Measurements from ENCODE around the gene PROCA1. TPM values are rescaled to one million over a fixed set of nuclear protein-coding genes. Genes with fewer than 3 reads are reported as not detected.

The PROCA1 gene
- total and polyA plus RNA-seq, 9 of the 15 experiments (the other 6 are each of a cell fraction or from before 2014, with no cell fraction given): 0.78 to 16.2 (median 5.6) TPM

DNA sequence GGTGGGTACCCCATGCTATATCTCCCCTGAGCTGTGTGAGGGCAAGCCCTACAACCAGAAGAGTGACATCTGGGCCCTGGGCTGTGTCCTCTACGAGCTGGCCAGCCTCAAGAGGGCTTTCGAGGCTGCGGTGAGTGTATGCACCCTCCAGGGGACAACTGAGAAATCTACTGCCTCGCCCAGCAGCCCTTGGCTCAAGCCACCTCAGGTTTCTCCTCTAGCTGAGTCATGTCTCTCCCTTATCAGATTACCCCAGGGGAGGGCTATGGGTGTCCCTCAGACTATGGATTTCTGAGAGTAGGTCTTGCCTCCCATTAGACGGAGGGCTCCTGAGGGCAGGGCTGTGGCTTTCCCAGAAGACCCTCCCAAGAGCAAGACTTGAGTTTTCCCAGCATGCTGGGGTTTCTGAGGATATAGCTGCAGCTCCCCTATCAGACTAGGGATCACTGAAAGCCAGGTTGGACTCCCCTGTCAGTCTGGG, 23.6 kb upstream of the PROCA1 start (continued):
- TF ChIP-seq, protein P1, sequence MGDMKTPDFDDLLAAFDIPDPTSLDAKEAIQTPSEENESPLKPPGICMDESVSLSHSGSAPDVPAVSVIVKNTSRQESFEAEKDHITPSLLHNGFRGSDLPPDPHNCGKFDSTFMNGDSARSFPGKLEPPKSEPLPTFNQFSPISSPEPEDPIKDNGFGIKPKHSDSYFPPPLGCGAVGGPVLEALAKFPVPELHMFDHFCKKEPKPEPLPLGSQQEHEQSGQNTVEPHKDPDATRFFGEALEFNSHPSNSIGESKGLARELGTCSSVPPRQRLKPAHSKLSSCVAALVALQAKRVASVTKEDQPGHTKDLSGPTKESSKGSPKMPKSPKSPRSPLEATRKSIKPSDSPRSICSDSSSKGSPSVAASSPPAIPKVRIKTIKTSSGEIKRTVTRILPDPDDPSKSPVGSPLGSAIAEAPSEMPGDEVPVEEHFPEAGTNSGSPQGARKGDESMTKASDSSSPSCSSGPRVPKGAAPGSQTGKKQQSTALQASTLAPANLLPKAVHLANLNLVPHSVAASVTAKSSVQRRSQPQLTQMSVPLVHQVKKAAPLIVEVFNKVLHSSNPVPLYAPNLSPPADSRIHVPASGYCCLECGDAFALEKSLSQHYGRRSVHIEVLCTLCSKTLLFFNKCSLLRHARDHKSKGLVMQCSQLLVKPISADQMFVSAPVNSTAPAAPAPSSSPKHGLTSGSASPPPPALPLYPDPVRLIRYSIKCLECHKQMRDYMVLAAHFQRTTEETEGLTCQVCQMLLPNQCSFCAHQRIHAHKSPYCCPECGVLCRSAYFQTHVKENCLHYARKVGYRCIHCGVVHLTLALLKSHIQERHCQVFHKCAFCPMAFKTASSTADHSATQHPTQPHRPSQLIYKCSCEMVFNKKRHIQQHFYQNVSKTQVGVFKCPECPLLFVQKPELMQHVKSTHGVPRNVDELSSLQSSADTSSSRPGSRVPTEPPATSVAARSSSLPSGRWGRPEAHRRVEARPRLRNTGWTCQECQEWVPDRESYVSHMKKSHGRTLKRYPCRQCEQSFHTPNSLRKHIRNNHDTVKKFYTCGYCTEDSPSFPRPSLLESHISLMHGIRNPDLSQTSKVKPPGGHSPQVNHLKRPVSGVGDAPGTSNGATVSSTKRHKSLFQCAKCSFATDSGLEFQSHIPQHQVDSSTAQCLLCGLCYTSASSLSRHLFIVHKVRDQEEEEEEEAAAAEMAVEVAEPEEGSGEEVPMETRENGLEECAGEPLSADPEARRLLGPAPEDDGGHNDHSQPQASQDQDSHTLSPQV (IDR thresholded peaks at IDR 0.05): peak; percentile 88
- TF ChIP-seq NELFE (IDR thresholded peaks at IDR 0.05; ENCODE audit: insufficient read depth, insufficient read length) (no peak), KLF13 (tag; IDR thresholded peaks at IDR 0.05; ENCODE audit: borderline replicate concordance, low read depth) (no peak), ZNF224 (CRISPR knock-in tag; IDR thresholded peaks at IDR 0.05) (no peak), ZNF140 (CRISPR knock-in tag; IDR thresholded peaks at IDR 0.05) (no peak), ZNF695 (CRISPR knock-in tag; IDR thresholded peaks at IDR 0.05) (no peak), POLR3G (IDR thresholded peaks at IDR 0.05; ENCODE audit: extremely low read depth, insufficient read length, insufficient replicate concordance) (no peak), JUNB (CRISPR knock-in tag; conservative IDR thresholded peaks at IDR 0.05) (peak; percentile 13; the same call in 1 of the 2 replicates), ZNF79 (CRISPR knock-in tag; IDR thresholded peaks at IDR 0.05; ENCODE audit: low read depth) (no peak), NCOA1 (IDR thresholded peaks at IDR 0.05; ENCODE audit: low read depth) (0 out of 2 replicates have a peak, but pooled peaks have one; percentile 47)
- TF ChIP-seq, protein P2, sequence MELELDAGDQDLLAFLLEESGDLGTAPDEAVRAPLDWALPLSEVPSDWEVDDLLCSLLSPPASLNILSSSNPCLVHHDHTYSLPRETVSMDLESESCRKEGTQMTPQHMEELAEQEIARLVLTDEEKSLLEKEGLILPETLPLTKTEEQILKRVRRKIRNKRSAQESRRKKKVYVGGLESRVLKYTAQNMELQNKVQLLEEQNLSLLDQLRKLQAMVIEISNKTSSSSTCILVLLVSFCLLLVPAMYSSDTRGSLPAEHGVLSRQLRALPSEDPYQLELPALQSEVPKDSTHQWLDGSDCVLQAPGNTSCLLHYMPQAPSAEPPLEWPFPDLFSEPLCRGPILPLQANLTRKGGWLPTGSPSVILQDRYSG (tag; conservative IDR thresholded peaks at IDR 0.05; ENCODE audit: low read depth): no peak
- TF ChIP-seq, protein P3, sequence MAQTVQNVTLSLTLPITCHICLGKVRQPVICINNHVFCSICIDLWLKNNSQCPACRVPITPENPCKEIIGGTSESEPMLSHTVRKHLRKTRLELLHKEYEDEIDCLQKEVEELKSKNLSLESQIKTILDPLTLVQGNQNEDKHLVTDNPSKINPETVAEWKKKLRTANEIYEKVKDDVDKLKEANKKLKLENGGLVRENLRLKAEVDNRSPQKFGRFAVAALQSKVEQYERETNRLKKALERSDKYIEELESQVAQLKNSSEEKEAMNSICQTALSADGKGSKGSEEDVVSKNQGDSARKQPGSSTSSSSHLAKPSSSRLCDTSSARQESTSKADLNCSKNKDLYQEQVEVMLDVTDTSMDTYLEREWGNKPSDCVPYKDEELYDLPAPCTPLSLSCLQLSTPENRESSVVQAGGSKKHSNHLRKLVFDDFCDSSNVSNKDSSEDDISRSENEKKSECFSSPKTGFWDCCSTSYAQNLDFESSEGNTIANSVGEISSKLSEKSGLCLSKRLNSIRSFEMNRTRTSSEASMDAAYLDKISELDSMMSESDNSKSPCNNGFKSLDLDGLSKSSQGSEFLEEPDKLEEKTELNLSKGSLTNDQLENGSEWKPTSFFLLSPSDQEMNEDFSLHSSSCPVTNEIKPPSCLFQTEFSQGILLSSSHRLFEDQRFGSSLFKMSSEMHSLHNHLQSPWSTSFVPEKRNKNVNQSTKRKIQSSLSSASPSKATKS (CRISPR knock-in tag; IDR thresholded peaks at IDR 0.05): no peak
- TF ChIP-seq, protein P4, sequence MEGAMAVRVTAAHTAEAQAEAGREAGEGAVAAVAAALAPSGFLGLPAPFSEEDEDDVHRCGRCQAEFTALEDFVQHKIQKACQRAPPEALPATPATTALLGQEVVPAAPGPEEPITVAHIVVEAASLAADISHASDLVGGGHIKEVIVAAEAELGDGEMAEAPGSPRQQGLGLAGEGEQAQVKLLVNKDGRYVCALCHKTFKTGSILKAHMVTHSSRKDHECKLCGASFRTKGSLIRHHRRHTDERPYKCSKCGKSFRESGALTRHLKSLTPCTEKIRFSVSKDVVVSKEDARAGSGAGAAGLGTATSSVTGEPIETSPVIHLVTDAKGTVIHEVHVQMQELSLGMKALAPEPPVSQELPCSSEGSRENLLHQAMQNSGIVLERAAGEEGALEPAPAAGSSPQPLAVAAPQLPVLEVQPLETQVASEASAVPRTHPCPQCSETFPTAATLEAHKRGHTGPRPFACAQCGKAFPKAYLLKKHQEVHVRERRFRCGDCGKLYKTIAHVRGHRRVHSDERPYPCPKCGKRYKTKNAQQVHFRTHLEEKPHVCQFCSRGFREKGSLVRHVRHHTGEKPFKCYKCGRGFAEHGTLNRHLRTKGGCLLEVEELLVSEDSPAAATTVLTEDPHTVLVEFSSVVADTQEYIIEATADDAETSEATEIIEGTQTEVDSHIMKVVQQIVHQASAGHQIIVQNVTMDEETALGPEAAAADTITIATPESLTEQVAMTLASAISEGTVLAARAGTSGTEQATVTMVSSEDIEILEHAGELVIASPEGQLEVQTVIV (CRISPR knock-in tag; IDR thresholded peaks at IDR 0.05; ENCODE audit: borderline replicate concordance): no peak
- TF ChIP-seq, protein P5, sequence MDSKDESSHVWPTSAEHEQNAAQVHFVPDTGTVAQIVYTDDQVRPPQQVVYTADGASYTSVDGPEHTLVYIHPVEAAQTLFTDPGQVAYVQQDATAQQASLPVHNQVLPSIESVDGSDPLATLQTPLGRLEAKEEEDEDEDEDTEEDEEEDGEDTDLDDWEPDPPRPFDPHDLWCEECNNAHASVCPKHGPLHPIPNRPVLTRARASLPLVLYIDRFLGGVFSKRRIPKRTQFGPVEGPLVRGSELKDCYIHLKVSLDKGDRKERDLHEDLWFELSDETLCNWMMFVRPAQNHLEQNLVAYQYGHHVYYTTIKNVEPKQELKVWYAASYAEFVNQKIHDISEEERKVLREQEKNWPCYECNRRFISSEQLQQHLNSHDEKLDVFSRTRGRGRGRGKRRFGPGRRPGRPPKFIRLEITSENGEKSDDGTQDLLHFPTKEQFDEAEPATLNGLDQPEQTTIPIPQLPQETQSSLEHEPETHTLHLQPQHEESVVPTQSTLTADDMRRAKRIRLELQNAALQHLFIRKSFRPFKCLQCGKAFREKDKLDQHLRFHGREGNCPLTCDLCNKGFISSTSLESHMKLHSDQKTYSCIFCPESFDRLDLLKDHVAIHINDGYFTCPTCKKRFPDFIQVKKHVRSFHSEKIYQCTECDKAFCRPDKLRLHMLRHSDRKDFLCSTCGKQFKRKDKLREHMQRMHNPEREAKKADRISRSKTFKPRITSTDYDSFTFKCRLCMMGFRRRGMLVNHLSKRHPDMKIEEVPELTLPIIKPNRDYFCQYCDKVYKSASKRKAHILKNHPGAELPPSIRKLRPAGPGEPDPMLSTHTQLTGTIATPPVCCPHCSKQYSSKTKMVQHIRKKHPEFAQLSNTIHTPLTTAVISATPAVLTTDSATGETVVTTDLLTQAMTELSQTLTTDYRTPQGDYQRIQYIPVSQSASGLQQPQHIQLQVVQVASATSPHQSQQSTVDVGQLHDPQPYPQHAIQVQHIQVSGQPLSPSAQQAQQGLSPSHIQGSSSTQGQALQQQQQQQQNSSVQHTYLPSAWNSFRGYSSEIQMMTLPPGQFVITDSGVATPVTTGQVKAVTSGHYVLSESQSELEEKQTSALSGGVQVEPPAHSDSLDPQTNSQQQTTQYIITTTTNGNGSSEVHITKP (IDR thresholded peaks at IDR 0.05; ENCODE audit: partially characterized antibody): peak; percentile 54
